NT2/D1 (cell line): ENCODE measurements around the gene TMEM243.

Experiments used
- YY1 ChIP-seq: IDR thresholded peaks from 2 replicates; pipeline ENCODE4 v1.6.1; 2011; ENCODE audit not compliant: insufficient read length, insufficient read depth
- ZNF274 ChIP-seq: IDR thresholded peaks from 2 replicates; pipeline ENCODE4 v1.6.1; 2011; ENCODE audit warnings: mild to moderate bottlenecking, low read depth, low read length

DNA sequence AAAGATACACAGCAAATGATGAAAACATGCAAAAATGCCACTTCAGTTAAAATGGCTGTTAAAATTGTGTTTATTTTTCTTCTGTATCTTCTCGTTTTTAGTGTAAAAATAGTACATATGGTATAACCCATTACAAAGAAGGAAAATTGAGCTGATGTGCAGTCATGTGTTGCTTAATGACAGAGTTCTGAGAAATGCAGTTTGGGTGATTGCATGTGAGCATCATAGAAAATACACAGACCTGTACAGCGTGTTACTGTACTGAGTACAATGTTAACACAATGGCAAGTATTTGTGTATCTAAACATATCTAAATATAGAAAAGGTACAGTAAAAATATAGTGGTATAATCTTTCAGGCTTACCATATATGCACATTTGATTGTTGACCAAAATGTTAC lies 60.0 kb downstream of the TMEM243 start:
- no peak for TF ChIP-seq YY1
- no peak for TF ChIP-seq ZNF274
